ENCODE data around the gene ENG. TPM values are rescaled to one million over a fixed set of nuclear protein-coding genes. Genes with fewer than 3 reads are reported as not detected.
"Not testable (repeated sequence)": the region's sequence is repeated elsewhere in the genome, so short reads cannot be mapped to it uniquely, and the experiment has no call there.

The ENG gene
- total and polyA plus RNA-seq, 2 donors: 16.4 to 196 TPM

DNA sequence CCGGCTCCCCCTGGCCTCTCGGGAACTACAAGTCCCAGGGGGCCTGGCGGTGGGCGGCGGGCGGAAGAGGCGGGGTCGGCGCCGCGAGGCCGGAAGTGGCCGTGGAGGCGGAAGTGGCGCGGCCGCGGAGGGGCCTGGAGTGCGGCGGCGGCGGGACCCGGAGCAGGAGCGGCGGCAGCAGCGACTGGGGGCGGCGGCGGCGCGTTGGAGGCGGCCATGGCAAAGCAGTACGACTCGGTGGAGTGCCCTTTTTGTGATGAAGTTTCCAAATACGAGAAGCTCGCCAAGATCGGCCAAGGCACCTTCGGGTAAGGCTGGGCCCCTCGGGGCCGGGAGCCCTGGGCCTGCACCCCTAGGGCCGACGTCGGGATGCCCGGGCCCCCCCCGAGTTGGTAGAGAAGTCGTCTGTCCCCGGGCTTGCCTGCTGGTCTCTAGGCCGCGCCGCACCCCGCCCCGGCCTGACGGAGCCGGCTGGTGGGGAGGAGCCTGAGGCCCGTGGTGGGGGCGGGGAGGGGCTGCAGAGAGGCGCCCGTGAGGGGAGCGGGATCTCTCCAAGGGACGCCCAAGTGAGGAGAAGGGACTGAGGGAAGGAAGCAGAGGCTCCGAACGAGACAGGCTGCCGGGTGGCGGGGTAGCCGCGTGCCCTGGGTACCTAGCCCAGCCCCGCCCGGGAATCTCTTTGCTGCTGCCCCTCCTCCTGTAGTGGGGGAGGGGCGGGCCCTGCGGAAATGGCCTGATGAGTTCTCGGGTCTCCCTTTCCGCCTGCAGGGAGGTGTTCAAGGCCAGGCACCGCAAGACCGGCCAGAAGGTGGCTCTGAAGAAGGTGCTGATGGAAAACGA lies 68.3 kb downstream of the ENG start, which contains the start of gene CDK9:
TSS of gene CDK9 (plus strand) at position 102 of the 840 bp plus-strand sequence. CDS start at position 217, 115 bp downstream.
- H3K4me3 ChIP-seq (ENCODE audit: low read depth, low read length): peak within 1 kb of the TSS; percentile 94
- DNase-seq (ENCODE audit: extremely low spot score): peak; percentile 46
- peak within 1 kb of the TSS; percentile 96 for H3K27ac ChIP-seq (ENCODE audit: low read depth)
- WGBS: under 1% methylated on average over 75 of the region's 75 CpGs
- no peaks in the 10 kb centered on the region for H3K4me1 ChIP-seq (ENCODE audit: insufficient read depth)
- peaks cover 9% of the 10 kb centered on the region for H3K36me3 ChIP-seq (ENCODE audit: insufficient read depth)

DNA sequence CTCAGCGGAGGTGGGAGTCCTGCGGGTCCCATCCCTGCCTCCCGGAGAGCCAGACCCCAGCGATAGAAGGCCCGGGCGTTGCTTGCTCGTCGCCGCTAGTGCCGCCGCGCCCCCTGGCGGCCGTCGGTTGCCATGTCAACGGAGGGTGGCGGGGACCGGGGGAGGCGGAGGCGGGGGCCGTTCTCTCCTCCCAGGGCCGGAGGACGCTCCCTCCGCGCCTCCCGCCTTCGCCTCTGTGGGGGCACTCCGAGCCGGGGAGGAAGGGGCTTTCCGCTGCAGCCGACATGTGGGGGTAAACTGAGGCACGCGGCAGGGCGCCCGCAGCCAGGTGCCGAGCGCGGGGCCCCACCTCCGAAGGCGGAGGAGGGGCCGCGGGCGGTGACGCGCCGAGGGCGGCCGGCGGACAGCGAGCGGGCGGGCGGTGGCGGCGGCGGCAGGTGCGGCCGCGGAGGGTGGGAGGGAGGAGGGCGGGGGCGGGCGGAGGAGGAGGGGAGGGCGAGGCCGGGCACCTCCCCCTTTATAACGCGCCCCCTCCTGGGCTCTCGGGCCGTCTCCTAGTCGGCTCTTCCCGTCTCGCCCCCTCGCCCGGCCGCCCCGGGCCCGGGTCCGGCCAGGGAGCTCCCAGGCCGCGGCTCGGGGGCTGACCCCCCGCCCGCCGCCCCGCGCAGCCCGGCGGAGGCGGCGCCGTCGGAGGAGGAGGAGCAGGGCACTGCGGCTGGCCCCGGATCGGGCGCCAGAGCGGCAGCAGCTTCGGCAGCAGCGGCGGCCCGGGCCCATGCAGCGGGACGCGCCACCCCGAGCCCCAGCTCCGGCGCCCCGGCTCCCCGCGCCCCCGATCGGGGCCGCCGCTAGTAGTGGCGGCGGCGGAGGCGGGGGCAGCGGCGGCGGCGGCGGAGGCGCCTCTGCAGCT lies 69.2 kb downstream of the ENG start:
- Histone ChIP-seq H3K36me3 (ENCODE audit: insufficient read depth) (peaks cover 7% of the 10 kb centered on the region), H3K4me1 (ENCODE audit: insufficient read depth) (no peaks in the 10 kb centered on the region), H3K27ac (ENCODE audit: low read depth) (peak overlapping the region; percentile 96), H3K4me3 (ENCODE audit: low read depth, low read length) (peak overlapping the region; percentile 94)
- peak; percentile 53 for DNase-seq (ENCODE audit: extremely low spot score)
- under 1% methylated on average over 118 of the region's 123 CpGs for WGBS

DNA sequence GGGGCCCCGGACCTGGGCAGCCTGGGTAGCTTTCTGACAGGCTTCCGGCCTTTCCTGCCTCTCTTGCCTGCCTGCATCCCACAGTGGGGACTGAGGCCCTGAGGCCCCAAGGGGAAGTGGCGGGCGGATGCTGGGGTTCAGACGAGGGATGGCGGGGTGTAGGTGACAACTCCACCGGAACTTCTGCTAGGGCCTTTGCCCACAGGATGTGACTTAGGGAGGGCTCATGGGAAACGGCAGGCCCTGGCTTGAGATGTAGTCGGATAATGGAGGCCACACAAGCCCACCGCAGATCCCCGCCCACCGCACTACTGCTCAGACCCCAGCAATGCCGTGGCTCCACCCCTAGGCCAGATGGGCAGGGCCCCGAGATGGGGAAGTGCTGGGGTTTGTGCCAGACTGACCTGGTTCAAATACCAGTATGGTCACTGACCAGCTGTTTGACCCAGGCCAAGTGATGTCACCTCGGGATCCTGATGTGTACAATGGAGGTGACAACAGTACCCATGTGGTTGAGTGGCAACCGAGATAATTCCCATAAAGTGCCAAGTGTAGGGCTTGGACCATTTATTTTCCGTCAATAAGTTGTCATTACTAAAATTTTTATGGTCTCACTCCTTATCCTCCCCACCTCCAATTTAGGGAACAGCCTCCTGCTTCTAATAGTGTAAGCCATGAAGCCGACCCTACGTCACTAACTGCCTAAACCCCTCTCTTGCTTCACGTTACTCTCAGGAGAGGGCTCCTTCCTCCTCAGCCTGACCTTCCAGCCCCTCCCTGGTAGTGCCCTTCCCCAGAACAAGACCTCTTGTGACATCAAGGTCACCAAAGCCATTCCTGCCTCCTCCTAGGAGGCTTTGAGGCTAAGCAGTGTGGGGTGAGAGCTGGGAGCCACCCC lies 71.1 kb downstream of the ENG start:
- Histone ChIP-seq H3K4me3 (ENCODE audit: low read depth, low read length) (no peak overlapping the region), H3K36me3 (ENCODE audit: insufficient read depth) (no peaks in the 10 kb centered on the region), H3K27ac (ENCODE audit: low read depth) (no peak overlapping the region), H3K4me1 (ENCODE audit: insufficient read depth) (no peaks in the 10 kb centered on the region)
- 64% methylated on average over 20 of the region's 20 CpGs for WGBS
- DNase-seq (ENCODE audit: extremely low spot score): no peak

- H3K4me3 ChIP-seq (ENCODE audit: low read depth, low read length): no peak overlapping the region
- H3K27ac ChIP-seq (ENCODE audit: low read depth): no peak overlapping the region
- no peak for DNase-seq (ENCODE audit: extremely low spot score)
- no peaks in the 10 kb centered on the region for H3K4me1 ChIP-seq (ENCODE audit: insufficient read depth)
- no peaks in the 10 kb centered on the region for H3K36me3 ChIP-seq (ENCODE audit: insufficient read depth)
- 88% methylated on average over 4 of the region's 4 CpGs for WGBS
Observed at GRCh38 chr9:127781806-127782205, 72.7 kb downstream of the ENG start.

DNA sequence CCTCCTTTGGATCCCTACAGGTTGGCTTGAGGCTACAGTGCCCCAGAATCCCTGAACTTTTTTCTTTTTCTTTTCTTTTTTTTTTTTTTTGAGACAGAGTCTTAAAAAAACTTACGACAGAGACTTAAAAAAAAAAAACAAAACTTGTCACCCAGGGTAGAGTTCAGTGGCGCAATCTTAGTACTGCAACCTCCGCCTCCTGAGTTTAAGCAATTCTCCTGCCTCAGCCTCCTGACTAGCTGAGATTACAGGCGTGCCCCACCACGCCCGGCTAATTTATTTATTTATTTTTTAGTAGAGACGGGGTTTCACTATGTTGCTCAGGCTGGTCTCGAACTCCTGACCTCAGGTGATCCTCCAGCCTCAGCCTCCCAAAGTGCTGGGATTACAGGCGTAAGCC lies 73.5 kb downstream of the ENG start:
- not testable (repeated sequence) for H3K4me3 ChIP-seq (ENCODE audit: low read depth, low read length); DNase-seq (ENCODE audit: extremely low spot score); H3K27ac ChIP-seq (ENCODE audit: low read depth); H3K4me1 ChIP-seq (ENCODE audit: insufficient read depth); H3K36me3 ChIP-seq (ENCODE audit: insufficient read depth)
- WGBS: 89% methylated on average over 9 of the region's 9 CpGs

GRCh38 chr9:127780126-127780885 lies 74.2 kb downstream of the ENG start:
- no peak for DNase-seq (ENCODE audit: extremely low spot score)
- Histone ChIP-seq H3K27ac (ENCODE audit: low read depth) (no peak overlapping the region), H3K4me3 (ENCODE audit: low read depth, low read length) (no peak overlapping the region), H3K36me3 (ENCODE audit: insufficient read depth) (no peaks in the 10 kb centered on the region), H3K4me1 (ENCODE audit: insufficient read depth) (no peaks in the 10 kb centered on the region)
- 72% methylated on average over 20 of the region's 20 CpGs for WGBS

- H3K4me1 ChIP-seq (ENCODE audit: insufficient read depth): no peaks in the 10 kb centered on the region
- no peak overlapping the region for H3K4me3 ChIP-seq (ENCODE audit: low read depth, low read length)
- no peak for DNase-seq (ENCODE audit: extremely low spot score)
- no peak overlapping the region for H3K27ac ChIP-seq (ENCODE audit: low read depth)
- 67% methylated on average over 17 of the region's 17 CpGs for WGBS
- H3K36me3 ChIP-seq (ENCODE audit: insufficient read depth): no peaks in the 10 kb centered on the region
Observed at GRCh38 chr9:127779136-127779981, 75.1 kb downstream of the ENG start.

DNA sequence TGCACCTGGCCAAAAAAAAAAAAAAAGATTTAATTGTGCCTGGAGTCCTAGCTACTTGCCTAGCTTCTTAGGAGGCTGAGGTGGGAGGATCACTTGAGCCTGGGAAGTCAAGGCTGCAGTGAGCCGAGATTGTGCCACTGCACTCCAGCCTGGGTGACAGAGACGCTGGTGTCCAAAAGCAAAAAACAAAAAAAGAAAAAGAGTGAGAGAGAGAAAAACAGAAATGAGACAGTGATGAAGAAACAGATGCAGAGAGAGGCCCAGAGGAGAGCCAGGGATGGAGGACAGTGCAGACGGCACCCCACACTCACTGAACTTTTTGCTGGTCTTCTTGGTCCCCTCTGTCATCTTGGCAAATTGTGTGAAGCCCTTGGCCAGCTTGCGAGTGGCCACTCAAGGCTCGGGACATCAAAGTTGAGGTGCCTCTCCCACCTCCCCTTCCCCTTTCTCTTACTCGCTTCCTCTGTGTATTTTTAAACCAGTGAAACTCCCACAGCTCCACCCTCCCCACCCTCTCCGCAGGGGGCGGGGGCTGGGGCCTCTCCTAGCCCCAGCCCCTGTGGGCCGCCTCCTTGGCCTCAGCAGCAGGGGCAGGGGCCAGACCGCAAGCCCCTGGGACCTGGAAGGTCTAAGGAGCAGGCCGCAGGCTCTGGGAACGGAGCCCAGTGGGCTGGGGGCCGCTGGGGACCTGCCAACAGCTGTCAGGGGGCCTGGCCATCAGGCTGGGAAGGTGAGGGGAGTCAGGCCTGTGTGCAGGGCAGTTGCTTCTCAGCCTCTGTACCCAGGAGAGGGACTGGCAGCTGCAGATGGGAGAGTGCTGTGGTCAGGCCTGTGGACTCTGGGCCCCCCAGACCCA lies 76.0 kb downstream of the ENG start, which contains the start of gene SH2D3C:
TSS of gene SH2D3C (minus strand) at position 387 of the 856 bp plus-strand sequence. CDS start at position 348, 39 bp downstream.
- Histone ChIP-seq H3K4me1 (ENCODE audit: insufficient read depth) (no peaks in the 10 kb centered on the region), H3K4me3 (ENCODE audit: low read depth, low read length) (peak within 1 kb of the TSS; percentile 14), H3K27ac (ENCODE audit: low read depth) (no peak within 1 kb of the TSS), H3K36me3 (ENCODE audit: insufficient read depth) (no peaks in the 10 kb centered on the region)
- 49% methylated on average over 13 of the region's 13 CpGs for WGBS
- no peak for DNase-seq (ENCODE audit: extremely low spot score)

DNA sequence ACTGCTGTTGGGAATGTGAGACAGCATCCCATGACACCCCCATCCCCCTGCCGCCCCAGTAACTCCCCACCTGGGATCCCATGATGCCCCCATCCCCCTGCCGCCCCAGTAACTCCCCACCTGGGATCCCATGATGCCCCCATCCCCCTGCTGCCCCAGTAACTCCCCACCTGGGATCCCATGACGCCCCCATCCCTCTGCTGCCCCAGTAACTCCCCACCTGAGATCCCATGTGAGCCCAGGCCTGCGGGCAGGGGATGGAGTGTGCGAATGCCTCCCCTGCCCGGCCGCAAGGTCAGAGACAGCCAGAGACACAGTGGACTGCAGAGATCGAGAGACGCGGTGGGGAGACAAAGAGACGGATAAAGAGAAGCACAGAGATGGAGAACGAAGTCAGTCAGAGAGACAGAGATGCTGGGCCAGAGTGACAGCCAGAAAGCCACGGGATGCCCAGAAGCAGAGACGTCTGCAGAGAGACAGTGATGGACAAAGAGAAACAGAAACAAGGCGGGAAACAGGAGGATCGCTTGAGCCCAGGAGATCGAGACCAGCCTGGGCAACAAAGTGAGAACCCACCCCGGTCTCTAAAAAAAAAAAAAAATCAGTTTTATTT lies 77.0 kb downstream of the ENG start:
- H3K27ac ChIP-seq (ENCODE audit: low read depth): no peak overlapping the region

DNA sequence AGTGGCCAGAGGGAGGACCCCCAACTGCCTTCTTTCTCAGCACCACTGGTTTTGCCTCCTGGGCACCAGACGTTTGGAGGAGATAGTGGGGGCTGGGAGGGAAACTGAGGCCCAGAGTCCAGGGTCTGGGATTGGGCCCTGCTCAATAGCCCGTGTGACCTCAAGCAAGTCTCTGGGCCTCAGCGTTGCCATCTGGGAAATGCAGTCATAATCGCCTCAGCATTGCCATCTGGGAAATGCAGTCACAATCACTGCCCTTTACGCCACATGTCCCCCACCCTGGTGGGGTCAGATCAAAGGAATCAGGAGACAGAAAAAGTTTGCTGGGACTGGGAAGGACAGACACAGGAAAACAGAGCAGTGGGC lies 77.6 kb downstream of the ENG start:
- 71% methylated on average over 5 of the region's 5 CpGs for WGBS
- no peaks in the 10 kb centered on the region for H3K4me1 ChIP-seq (ENCODE audit: insufficient read depth)
- H3K27ac ChIP-seq (ENCODE audit: low read depth): no peak overlapping the region
- H3K36me3 ChIP-seq (ENCODE audit: insufficient read depth): no peaks in the 10 kb centered on the region
- peak overlapping the region; percentile 13 for H3K4me3 ChIP-seq (ENCODE audit: low read depth, low read length)
- DNase-seq (ENCODE audit: extremely low spot score): no peak

More for the DNA sequence above, 77.0 kb downstream of the ENG start:
- Histone ChIP-seq H3K36me3 (ENCODE audit: insufficient read depth) (no peaks in the 10 kb centered on the region), H3K4me3 (ENCODE audit: low read depth, low read length) (peak overlapping the region; percentile 14), H3K4me1 (ENCODE audit: insufficient read depth) (no peaks in the 10 kb centered on the region)
- DNase-seq (ENCODE audit: extremely low spot score): no peak
- 80% methylated on average over 18 of the region's 18 CpGs for WGBS

All from urinary bladder (tissue), 4 donors.